Muscle of back (tissue), 11 donors: ENCODE results near the gene STXBP3. TPM values are rescaled to one million over a fixed set of nuclear protein-coding genes. Genes with fewer than 3 reads are reported as not detected.

ENCODE experiments used
- DNase-seq, 3 donors: peaks; one replicate each; pipeline versions ENCODE4 v3.0.0 to v3.0.0-alpha.2; 2013
- polyA plus RNA-seq, 10 donors: library from polyadenylated mRNA; unstranded; fragments of 120-200 nt; gene quantifications; one replicate each; pipeline ENCODE4 v1.2.1, GENCODE V29; 2013; ENCODE audit not compliant: insufficient read length in 10 of 10

The STXBP3 gene
- polyA plus RNA-seq, 10 donors, result 21.5 to 44.2 (median 29.6) TPM

- DNase-seq, result no peak
Measured at GRCh38 chr1:108792420-108792819, 45.9 kb downstream of the STXBP3 start.

GRCh38 chr1:108799001-108799400 lies 52.5 kb downstream of the STXBP3 start:
- DNase-seq, result no peak

GRCh38 chr1:108801101-108801500 lies 54.6 kb downstream of the STXBP3 start:
- no peak for DNase-seq

GRCh38 chr1:108803548-108803947 lies 57.1 kb downstream of the STXBP3 start:
- DNase-seq, result no peak

GRCh38 chr1:108808438-108808837 lies 62.0 kb downstream of the STXBP3 start:
- DNase-seq, result no peak

- no peak for DNase-seq
Measured at GRCh38 chr1:108811611-108812010, 65.1 kb downstream of the STXBP3 start.

GRCh38 chr1:108813326-108813725 lies 66.9 kb downstream of the STXBP3 start:
- DNase-seq, result no peak

GRCh38 chr1:108814343-108815125 lies 68.1 kb downstream of the STXBP3 start:
- peak; percentile 31 to 77 (median 67) for DNase-seq

- DNase-seq, result peak in 2 of 3 donors; percentile 18 to 44
Measured at GRCh38 chr1:108815566-108815965, 69.1 kb downstream of the STXBP3 start.

GRCh38 chr1:108816049-108816893 lies 69.8 kb downstream of the STXBP3 start:
- peak; percentile 93 to 98 (median 96) for DNase-seq

GRCh38 chr1:108817016-108817415 lies 70.5 kb downstream of the STXBP3 start:
- peak; percentile 44 to 85 (median 67) for DNase-seq

- DNase-seq, result no peak
Measured at GRCh38 chr1:108817811-108818210, 71.3 kb downstream of the STXBP3 start.

- DNase-seq, result no peak
Measured at GRCh38 chr1:108819878-108820277, 73.4 kb downstream of the STXBP3 start.

- DNase-seq, result no peak
Measured at GRCh38 chr1:108823632-108824031, 77.2 kb downstream of the STXBP3 start.

- DNase-seq, result no peak
Measured at GRCh38 chr1:108824051-108824450, 77.6 kb downstream of the STXBP3 start.

GRCh38 chr1:108826081-108826635 lies 79.7 kb downstream of the STXBP3 start:
- no peak for DNase-seq

GRCh38 chr1:108828074-108828961 lies 81.8 kb downstream of the STXBP3 start:
- DNase-seq, result peak; percentile 88 to 96 (median 91)

- peak in 2 of 3 donors; percentile 21 to 49 for DNase-seq
Measured at GRCh38 chr1:108829498-108829916, 83.0 kb downstream of the STXBP3 start.

GRCh38 chr1:108830119-108831008 lies 83.9 kb downstream of the STXBP3 start:
- peak; percentile 79 to 92 (median 83) for DNase-seq

GRCh38 chr1:108831225-108831624 lies 84.8 kb downstream of the STXBP3 start:
- DNase-seq, result peak in 2 of 3 donors; percentile 53 to 76
